GM21360 (cell line): ENCODE data around the gene EXOC8.
A peak's percentile ranks its signal among the peaks of the same experiment; 100 is the strongest.

Source experiments
- ATAC-seq: cut with Tn5 transposase; IDR thresholded peaks from one replicate; pipeline ENCODE4 v1.9.1; 2021; ENCODE audit warnings: mild to moderate bottlenecking, moderate library complexity; ENCODE audit not compliant: unreplicated experiment

The EXOC8 gene

DNA sequence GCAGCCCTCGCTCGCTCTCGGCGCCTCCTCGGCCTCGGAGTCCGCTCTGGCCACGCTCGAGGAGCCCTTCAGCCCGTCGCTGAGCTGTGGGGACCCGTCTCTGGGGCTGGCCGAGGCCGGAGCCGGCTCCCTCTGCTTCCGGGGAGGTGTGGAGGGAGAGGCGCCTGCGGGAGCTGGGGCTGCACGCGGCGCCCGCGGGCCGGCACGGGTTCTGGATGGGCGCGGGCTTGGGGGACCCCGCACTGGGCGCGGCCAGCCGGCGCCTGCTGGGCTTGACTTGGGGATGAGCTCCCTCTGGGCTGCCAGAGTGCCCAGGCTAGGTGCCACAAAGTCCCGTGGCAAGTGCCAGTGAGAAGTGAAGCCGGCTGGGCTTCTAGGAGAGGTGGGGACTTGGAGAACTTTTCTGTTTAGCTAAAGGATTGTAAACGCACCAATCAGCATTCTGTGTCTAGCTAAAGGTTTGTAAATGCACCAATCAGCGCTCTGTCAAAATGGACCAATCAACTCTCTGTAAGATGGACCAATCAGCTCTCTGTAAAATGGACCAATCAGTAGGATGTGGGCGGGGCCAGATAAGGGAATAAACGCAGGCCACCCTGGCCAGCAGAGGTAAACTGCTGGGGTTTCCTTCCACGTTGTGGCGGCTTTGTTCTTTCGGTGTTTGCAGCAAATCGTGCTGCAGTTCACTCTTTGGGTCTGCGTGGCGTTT is 20.2 kb downstream of the EXOC8 start:
- no peak for ATAC-seq

DNA sequence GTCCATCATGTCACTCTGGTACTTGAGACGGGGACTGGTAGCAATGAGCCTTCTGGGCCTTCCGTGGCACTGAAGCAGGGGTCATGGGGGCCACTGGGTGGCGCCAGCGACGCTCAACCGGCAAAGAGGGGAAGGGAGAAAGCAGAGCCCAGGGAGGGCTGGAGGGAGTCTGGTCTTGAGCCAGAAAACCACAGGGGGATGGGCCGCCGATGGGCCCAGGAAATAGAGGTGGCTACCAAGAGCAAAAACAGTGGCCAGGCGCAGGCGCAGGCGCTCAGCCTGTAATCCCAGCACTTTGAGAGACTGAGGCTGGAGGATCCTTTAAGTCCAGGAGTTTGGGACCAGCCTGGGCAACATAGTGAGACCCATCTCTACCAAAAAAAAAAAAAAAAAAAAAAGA is 21.8 kb downstream of the EXOC8 start:
- ATAC-seq: peak; percentile 64

DNA sequence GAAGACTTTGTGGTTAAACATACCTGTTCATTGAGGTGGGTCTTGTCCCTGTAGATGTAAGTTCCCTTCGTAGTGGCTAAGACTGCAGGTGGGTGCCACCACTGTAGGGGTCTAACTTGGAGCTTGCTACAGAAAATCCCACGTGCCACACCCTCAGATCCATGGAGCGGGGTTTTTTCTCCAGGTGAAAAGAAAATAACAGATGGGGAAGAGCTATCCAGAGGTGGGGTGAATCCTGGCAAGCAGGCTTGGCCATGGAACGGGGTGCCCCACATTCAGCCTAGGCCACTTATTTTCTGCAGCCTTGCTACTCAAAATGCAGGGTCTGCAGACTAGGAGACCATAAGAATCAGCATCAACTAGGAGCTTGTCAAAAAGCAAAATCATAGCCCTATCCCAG is 24.0 kb downstream of the EXOC8 start:
- no peak for ATAC-seq

DNA sequence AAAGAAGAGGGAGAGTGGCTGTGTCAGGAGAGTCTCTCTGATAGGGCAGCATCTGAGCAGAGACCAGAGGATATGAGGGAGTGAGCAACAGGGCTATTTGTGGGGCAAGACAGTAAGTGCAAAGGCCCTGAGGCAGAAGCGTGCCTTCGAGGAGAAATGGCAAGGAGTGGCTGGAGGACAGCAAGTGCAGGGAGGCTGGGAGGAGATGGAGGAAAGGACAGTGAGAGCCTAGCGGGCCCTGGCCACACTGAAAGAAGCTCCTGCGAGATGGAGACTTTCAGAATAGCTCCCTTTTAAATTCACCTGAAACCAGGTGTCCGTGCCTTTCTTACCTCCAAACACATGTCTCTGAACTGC is 25.2 kb downstream of the EXOC8 start:
- no peak for ATAC-seq

DNA sequence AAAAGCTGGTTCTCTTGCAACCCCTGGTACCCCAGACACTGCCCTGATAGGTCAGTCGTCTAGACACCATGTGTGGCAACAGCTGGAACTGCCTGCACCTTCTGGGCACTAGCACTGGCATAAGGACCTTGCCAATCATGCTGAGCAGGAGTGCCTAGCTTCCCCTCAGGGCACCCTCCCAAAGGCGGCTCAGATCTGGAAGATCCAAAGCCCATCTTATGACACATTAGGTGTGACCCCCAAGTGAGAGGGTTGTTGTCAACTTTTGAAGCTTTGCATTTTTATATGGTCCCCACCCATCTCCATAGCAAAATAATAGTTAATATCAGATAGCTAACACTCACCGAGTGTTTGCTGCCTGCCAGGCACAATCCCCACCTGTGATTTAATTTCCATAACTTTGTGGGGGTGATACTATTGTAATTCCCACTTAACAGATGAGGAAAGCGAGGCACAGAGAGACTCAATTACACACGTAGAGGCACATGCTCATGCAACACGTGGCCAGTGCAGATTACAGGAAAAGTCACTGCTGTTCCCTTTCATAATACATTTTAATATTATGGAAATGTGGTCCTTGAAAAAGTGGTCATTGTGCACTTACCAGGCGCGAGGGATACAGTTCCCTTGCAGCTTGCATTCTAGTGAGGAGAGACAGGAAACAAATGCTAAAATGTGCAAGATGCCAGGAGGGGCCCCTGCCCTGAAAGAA is 25.8 kb downstream of the EXOC8 start:
- ATAC-seq: no peak

DNA sequence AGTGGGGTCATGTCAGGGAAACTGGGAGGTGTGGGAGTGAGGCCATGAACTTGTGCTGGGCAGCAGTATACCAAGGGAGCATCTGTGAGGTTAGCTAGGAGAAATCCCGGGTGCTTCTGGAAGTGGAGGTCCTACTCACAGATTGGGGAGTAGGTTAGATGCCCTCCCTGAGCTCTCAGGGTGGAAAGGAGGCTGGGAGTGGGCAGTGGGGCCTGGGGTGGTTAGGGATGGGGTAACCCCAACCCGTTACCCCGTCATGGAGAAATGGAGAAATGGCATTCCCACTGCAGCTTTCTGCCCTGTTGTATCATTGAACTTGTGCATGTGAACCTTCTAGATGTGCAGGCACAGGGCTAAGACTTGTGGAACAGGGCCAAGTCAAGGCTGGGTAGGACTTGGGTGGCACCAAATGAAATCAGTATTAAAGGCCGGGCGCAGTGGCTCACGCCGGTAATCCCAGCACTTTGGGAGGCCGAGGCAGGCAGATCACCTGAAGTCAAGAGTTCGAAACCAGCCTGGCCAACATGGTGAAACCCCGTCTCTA is 27.2 kb downstream of the EXOC8 start:
- ATAC-seq: no peak

DNA sequence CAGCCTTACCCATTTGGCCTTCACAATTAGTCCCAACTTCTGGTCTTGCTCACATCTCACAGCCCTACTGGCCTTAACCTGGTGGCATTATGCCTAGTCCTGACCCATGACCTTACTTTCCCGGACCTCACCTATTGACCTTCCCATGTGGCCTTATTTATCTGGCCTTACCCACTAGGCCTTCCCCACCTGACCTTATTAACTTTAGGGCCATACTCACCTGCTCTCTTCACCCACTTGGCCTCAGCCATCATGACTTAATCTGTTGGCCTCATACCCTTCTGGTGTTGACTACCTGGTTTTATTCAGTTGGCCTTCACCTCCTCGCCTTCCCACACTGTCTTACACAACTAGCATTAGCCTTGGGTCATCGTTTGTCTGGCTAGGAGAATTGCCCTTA is 35.7 kb downstream of the EXOC8 start:
- ATAC-seq: no peak

DNA sequence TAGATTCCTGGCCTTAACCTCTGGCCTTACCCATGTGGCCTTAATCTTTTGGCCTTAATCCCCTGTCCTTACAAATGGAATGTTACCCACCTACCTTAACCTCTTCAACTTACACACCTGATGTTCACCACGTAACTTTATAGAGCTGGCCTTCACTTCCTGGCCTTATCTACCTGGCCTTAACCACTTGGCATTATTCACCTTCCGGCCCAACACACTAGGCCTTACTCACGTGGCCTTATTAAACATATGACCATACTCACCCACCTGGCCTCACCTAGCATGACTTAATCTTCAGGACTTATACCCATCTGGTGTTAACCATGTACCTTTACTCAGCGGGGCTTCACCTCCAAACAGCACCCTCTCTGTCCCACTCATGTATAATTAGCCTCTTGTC is 41.7 kb downstream of the EXOC8 start:
- no peak for ATAC-seq

DNA sequence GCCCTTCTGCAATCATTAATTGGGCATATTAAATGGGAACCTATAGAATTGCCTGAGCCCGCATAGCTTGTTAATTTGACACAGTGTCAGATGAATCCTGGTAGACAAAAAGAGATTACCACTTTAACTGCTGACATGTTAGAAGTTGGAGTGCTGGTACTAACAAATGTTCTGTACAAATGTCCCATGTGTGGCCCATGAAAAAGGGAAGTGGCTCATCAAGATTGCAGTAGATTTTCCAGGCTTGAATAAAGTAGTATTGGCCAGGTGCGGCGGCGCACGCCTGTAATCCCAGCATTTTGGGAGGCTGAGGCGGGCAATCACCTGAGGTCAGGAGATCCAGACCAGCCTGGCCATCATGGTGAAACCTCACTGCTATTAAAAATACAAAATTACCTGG is 51.0 kb downstream of the EXOC8 start:
- ATAC-seq: no peak

DNA sequence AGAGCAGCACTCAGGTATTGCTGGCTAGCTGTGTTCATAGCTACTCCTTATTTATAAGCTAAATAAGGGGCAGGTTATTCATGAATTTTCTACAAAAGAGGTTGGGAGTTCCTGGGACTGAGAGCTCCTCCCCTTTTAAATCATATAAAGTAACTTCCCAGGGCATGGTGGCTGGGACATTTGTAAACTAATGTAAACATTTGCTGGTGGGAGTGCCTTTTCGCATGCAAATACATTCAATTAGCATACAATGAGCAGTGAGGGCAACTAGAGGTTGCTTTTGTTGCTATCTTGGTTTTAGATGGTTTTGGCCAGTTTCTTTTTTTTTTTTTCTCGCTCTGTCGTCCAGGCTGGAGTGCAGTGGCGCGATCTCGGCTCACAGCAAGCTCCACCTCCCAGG is 53.2 kb downstream of the EXOC8 start:
- ATAC-seq: no peak
